HG03520 (cell line): ENCODE measurements around the gene PROS1.
"Not testable (repeated sequence)": the region's sequence is repeated elsewhere in the genome, so short reads cannot be mapped to it uniquely, and the experiment has no call there.

Experiments used
- ATAC-seq: cut with Tn5 transposase; IDR thresholded peaks from one replicate; pipeline ENCODE4 v1.9.1; 2021; ENCODE audit warnings: mild to moderate bottlenecking, moderate library complexity; ENCODE audit not compliant: unreplicated experiment

The PROS1 gene

DNA sequence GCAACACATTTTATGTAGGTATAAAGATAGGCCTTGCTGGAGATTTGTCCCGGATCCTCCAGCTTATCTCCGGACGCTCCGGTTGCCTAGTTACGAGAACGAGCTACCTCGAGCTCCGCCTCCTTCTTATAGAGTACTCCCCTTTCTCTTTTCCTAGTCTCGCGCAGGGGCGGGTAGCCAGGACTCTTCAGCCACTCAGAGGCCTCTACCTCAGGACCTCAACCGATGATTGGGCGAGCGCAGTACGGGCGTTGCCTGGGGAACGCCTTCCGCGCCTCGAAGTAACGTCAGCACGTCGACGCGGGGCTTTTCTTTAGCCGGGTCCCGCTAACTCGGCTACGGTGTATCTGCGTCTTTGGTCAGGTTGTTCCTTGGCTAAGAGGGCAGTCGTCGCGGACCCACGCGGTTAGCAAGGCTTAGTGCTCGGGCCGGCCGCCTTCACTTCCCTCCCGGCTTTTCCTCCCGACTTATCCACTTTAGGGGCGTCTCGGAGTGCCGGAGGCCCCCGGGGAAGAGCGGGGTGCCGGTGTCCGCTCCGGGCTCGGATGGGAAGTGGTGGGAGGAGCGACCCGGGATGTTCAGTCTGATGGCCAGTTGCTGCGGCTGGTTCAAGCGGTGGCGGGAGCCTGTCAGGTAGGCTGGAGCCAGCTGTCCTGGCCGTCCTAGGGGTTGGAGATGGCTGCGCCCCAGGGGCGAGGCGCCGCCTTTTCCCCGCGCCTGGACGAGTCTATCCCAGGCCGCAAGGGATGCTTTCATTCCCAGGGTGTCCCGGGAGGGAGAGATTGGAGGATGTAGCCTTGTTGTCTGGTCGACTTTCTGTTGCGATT lies 6.4 kb upstream of the PROS1 start, which contains the start of gene ARL13B:
Gene ARL13B (plus strand): TSS at position 306 of the 827 bp plus-strand sequence. CDS start 269 bp downstream, at position 575.
- ATAC-seq = peak; percentile 100

DNA sequence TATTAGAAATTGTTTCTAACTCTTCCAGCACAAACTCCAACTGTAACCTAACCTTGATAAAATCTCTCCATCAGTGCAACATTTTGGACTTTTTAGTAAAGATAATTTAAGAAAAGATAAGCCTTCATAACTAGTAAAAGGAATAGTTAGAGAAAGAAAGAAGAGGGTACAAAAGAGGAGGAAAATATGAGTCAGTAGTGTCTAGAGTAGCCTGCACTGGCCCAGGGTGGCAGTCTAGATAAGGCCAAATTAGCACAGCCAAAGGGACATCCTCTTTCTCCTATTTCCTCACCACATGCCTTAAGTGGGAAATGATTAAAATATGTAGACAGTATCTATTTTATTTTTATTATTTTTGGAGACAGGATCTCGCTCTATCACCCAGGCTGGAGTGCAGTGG lies 3.7 kb downstream of the PROS1 start:
- ATAC-seq = no peak

DNA sequence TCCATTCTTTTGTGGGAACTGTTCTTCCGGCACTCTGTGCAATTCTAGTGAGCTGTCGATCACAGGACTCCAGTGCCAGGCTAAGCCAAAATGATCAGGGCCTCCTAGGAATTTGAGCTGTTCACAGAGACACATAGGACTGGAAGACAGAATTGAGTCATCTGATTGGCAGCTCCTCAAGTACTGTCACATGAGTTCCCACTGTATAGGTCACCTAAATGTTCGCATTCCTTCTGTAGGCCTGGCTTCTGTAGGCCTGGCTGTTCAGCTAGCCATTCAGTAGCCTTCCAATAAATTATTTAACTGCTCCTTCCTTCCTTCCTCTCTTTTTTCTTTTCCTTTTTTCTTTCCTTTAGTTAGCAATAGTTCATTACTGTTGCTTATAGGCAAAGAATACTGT lies 4.3 kb downstream of the PROS1 start:
- no peak for ATAC-seq

DNA sequence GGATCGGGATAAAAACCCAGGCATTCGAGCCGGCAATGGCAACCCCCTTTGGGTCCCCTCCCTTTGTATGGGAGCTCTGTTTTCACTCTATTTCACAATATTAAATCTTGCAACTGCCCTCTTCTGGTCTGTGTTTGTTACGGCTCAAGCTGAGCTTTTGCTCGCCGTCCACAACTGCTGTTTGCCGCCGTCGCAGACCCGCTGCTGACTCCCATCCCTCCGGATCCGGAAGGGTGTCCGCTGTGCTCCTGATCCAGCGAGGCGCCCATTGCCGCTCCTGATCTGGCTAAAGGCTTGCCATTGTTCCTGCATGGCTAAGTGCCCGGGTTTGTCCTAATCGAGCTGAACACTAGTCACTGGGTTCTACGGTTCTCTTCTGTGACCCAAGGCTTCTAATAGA lies 8.6 kb downstream of the PROS1 start:
- not testable (repeated sequence) for ATAC-seq

DNA sequence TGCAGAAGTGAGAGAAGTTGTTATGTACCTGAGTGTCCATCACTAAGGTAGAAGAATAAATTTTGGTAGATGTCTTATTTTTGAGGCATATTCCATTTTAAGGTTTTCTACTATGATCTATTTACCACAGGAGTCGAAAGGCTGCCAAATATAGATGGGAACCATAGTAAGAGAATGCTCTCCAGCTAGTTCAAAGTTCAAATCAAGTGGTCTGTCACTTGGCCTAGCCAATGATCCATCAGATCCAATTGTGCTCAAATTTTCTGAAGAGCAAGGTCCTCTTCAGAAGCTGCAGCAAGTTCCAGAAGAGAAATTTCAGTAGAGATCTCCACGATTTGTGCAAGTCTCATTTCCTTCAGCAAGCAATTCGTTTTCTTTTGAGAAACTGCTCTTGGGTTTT lies 10.9 kb downstream of the PROS1 start:
- ATAC-seq = no peak

DNA sequence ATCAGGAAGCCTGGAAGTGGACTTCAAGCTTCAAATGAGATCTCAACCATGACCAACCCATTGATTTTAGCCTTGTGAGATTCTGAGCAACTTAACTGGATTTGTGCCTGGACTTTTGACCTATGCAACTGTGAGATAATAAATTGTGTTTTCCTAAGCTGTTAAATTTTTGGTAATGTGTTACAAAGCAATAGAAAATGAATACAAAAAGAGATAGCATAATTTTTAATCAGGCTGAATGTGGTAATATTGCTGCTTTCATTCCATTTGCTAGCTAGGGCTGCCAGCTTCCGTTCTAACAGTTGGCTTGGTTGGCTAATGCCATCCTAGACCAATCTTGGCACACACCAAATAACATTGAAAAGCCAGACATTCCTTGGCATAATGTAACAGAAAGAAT lies 12.2 kb downstream of the PROS1 start:
- no peak for ATAC-seq

DNA sequence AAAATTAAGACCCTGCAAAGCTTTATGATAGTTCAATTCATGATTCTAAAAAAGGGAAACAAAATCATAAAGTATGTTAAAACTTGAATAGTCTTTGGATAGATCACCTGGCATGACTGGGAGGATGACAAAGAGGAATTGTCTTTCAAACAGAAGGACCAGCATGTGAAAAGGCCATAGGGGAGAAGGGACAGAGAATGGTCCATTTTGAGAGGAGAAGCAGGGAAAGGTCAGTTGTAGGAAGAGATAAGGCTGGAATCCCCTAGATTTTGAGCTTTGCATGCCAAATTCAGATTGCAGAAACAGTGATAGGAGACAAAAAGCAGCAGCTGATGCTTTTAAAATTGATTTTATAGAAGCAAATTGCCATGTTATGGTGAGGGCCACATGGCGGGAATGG lies 12.7 kb downstream of the PROS1 start:
- ATAC-seq = no peak

DNA sequence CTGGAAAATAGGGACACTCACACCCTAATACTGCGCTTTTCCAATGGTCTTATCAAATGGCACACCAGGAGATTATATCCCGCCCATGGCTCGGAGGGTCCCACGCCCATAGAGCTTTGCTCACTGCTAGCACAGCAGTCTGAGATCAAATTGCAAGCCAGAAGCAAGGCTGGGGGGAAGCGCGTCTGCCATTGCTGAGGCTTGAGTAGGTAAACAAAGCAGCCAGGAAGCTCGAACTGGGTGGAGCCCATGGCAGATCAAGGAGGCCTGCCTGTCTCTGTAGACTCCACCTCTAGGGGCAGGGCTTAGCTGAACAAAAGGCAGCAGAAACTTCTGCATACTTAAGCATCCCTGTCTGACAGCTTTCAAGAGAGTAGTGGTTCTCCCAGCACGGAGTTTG lies 23.7 kb downstream of the PROS1 start:
- not testable (repeated sequence) for ATAC-seq

DNA sequence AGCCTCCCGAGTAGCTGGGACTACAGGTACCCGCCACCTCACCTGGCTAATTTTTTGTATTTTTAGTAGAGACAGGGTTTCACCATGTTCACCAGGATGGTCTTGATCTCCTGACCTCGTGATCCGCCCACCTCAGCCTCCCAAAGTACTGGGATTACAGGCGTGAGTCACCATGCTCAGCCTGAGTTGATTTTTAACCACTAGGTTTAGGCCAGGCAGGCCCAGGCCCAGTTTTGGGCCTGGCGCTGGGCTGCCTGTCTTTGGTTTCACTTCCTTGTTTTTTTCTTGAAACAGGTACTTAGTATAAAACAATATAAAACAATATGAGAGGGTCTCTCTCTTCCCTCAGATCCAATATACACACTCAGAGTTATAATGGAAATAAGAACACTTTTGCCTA lies 36.2 kb downstream of the PROS1 start:
- not testable (repeated sequence) for ATAC-seq

DNA sequence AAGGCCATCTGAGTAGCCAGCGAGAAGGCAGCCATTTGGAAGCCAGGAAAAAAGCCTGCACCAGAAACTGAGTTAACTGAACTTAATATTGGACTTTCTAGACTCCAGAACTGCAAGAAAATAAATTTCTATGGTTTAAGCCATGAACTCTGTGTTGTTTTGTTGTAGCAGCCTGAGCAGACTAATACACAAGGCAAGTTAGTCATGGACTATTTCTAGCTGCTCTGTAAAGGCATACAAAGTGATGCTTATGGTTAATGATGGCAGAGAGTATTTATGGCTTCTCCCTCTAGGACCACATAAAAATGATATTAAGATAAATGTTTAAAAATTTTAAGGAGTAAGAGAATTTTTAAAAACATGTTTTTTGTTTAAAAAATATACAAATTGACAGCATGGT lies 37.1 kb downstream of the PROS1 start:
- no peak for ATAC-seq

DNA sequence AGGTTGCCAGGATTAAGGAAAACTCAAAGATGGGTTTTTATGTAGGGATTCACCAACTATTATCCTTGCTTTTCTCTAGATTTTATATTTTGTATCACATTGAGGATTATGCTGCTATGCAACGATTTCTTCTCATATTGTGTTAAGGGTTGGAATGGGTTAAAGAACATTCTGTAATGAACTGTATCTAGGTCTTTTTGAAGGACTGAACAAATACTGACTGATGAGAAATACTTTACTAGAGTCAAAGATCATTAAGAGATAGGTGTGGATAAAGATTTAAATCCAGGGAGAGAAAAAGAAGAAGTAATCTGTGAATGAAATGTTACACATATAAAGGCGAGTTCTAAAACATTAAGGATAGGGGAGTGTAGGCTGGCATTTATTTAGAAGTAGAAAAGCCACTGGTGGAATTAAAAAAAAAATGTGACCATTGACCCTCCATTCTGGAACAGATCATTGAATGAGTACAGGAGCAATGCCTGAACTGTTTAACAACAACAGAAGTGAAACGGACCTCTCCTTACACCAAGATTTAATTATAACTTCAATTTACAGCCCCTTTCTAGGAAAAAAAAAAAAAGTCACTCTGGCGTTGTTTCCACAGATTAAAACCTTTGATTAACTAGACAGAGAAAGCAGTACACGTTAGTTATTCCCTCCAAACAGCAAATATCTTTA lies 39.2 kb downstream of the PROS1 start:
- no peak for ATAC-seq

DNA sequence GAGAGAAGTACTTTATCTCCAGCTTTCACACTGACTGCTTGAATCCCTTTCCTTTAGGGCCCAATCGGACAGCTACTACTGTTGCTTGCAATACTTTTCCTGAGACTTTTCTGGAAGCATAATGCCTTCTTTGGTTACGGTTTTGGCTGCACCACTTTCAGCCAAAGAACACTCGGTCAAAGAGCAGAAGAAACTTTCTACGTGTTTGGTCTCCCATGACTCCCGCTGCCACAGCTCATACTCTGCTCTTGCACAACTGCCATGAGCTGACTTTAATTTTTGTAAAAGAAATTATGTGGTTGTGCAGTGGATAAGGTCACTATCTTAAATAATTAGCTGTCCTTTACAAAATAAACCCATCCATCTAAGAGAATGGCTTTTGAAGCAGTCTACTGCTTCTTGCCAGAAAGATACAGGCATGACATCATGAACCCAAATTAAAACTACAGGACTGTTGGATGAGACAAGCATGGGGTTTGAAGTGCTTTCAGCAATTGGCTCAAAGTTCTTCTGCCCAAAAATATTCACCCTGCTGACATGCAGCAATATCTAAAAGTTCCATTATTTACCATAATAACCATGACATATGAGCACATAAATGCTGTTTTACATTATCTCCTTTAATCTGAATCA lies 42.0 kb downstream of the PROS1 start:
- no peak for ATAC-seq

DNA sequence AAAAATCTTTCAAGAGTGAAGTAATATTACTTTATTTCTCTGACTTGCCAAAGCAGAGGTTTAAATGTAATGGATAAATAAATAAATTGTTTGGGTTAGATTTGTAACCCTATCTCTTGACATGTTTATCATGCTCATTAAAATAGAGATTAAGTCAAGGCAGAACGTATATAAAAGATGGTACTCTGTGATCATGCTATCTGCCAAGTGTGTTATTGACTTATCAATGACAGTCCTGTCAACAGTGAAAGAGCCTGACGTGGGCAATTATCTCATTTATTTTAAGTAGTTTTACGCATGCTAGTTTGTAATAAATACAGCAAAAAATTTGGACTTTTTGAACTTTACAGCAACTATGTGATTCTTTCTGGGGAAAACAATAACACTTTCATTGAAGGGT lies 43.7 kb downstream of the PROS1 start:
- no peak for ATAC-seq

DNA sequence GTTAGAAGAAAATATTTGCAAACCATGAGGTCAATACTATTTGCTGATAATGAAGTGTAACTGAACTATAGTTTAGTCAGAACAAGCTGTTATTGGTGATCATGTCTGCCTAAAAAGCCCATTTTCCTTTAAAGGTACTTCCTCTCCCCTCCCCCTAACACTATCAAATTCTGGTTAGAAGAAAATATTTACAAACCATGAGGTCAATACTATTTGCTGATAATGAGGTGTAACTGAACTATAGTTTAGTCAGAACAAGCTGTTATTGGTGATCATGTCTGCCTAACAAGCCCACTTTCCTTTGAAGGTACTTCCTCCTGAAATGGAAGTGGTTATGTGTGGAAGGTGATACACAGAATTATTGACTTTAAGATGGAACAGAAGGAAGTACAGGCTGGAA lies 46.9 kb downstream of the PROS1 start:
- ATAC-seq = no peak

DNA sequence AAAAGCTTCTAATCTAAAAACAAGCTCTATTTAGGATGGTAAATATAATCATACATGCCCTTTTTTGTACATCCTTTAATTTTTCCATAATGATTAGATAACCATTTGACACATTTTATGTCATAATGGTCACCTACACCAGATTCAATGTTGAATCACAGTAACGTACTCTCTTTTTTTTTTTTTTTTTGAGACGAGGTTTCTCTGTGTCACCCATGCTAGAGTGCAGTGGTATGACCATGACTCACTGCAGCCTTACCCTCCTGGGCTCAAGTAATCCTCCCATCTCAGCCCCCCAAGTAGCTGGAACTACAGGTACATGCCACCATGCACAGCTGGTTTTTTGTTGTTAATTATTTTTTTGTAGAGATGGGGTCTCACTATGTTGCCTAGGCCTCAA lies 49.2 kb downstream of the PROS1 start:
- no peak for ATAC-seq

DNA sequence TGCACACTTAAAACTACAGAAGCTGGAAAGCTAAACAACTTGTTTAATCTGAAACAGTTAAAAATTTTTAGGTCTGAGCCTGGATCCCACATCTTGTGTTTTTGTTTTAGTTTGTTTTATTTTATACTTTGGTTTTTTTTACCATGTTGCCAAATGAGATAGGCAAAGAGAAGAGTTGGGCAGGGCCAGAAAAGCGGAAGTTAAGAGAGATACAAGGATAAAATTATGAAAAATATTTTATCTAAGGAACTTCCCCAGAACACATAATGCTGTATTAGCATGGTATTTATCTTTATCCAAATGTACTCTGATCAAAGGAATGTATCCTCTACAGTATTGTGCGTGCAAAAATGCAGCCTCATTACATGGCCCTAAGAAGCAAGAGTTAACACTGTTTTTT lies 50.7 kb downstream of the PROS1 start:
- no peak for ATAC-seq

DNA sequence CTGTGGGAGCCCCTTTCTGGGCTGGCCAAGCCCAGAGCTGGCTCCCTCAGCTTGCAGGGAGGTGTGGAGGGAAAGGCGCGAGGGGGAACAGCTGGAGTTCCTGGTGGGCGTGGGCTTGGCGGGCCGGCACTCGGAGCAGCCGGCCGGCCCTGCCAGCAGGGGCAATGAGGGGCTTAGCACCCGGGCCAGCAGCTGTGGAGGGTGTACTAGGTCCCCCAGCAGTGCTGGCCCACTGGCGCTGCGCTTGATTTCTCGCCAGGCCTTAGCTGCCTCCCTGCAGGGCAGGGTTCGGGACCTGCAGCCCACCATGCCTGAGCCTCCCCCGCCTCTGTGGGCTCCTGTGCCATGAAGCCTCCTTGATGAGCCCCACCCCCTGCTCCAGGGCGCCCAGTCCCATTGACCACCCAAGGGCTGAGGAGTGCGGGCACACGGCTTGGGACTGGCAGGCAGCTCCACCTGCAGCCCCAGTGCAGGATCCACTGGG lies 56.1 kb downstream of the PROS1 start:
- not testable (repeated sequence) for ATAC-seq

DNA sequence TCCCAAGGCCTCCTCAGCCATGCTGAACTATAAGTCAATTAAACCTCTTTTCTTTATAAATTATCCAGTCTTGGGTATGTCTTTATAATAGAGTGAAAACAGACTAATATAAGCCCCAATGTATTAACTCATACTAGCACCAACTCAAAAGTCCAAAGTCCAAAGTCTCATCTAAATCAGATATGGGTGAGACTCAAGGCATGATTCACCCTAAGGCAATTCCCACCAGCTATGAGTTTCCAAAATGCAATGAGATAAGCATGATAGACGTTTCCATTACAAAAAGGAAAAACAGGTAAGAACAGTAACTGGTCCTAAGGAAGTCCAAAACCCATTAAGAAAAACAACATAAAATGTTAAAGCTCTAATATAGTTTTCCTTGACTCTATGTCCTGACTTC lies 60.1 kb downstream of the PROS1 start:
- ATAC-seq = not testable (repeated sequence)

DNA sequence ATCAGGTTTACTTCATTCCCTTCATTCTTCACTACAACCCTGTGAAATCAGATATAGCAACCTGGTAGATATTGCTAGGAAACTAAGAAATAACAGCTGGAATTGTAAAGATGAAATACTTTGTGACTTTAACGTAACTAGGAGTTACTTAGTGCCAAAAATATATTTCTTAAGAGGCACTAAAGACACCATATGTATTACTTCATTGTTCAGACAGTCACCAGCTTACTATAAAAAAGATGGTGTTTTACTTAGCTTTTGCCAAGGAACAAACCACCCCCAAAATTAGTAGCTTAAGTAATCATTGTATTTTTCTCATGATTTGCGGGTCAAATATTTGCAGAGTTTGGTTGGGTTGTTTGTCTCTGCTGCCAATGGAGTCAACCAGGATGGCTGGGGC lies 62.5 kb downstream of the PROS1 start:
- ATAC-seq = no peak

DNA sequence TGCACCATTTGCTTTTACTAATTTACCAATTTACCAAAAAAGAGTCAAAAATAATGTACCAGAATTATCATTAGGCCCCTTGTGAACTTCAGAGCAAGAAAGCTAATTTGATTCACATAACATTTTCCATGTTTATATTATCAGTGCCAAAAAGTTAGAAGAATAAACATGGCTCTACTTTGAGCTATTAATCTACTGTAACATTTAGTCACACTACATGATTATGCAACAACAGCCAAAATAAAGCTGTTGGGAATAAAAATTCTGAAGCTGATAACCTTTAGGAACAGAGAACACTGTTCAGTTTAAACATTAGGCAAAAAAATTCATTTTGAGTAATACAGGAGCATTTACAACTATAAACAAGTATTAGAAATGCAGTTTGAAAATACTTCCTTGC lies 63.6 kb downstream of the PROS1 start:
- ATAC-seq = no peak

DNA sequence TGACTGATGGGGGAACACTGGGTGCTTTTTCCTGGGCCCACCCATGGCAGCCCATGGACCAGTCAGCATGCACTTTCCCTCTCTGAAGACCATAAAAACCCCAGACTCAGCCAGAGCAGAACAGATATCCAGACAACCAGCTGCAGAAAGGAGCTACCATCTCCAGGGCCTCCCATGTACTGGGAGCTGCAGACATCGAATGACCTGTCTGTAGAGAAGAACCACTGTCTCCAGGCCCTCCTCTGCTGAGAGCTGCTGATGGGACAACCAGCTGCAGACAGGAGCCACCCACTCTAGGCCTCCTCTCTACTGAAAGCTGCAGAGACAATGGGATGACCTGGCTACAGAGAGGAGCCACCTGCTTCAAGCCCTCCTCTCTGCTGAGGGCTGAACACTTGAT lies 66.6 kb downstream of the PROS1 start:
- no peak for ATAC-seq

DNA sequence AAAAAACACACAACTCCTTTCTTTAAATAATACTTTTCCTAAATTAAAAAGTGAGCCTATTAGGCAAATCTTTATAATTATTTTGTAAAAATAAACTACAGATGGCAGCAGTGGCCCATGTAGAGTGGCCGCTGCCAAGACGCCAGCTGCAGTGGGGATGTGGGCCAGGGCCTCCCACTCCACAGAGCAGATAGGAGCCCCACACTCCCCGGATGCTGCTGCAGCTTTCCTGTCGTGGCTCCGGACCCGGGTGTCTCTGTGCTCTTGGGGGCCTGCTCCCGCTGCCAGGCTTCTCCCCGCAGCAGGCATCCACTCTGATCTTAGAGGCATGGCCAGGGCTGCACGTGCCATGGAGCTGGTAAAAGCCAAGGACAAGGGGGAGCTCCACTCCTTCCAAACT lies 67.5 kb downstream of the PROS1 start:
- ATAC-seq = no peak
